ENCODE data around the gene PICALM. TPM values are rescaled to one million over a fixed set of nuclear protein-coding genes. Genes with fewer than 3 reads are reported as not detected.
"Not testable (repeated sequence)": the region's sequence is repeated elsewhere in the genome, so short reads cannot be mapped to it uniquely, and the experiment has no call there.

Gene PICALM
- total and polyA plus RNA-seq, 3 donors from 2014 or later: 156 to 237 (median 217) TPM

- Histone ChIP-seq H3K4me1 (no peaks in the 10 kb centered on the region), H3K36me3 (ENCODE audit: low read depth, missing control alignments) (no peaks in the 10 kb centered on the region), H3K4me3 (no peak overlapping the region), H3K9me3 (no peaks in the 10 kb centered on the region), H3K27ac (no peak overlapping the region), H3K27me3 (no peaks in the 10 kb centered on the region)
- intact Hi-C loops (cut with DNase I; ENCODE audit: low total_unique reads): no loop called here
- 84 to 88% methylated on average over 11 of the region's 11 CpGs for WGBS, 2 donors
- TF ChIP-seq CTCF (IDR thresholded peaks at IDR 0.05) (no peak), POLR2A (IDR thresholded peaks at IDR 0.05) (no peak)
- DNase-seq: no peak
These were observed 138.0 kb downstream of the PICALM start for GRCh38 chr11:85930879-85931366.

- WGBS, 2 donors: 82 to 94% methylated on average over 2 of the region's 2 CpGs
These were observed 142.2 kb downstream of the PICALM start for GRCh38 chr11:85926653-85927214.

GRCh38 chr11:85923455-85923854 lies 145.4 kb downstream of the PICALM start:
- no peak for DNase-seq
- no peaks in the 10 kb centered on the region for H3K9me3 ChIP-seq
- H3K4me3 ChIP-seq: no peak overlapping the region
- H3K27ac ChIP-seq: no peak overlapping the region
- no peaks in the 10 kb centered on the region for H3K36me3 ChIP-seq (ENCODE audit: low read depth, missing control alignments)
- TF ChIP-seq CTCF (IDR thresholded peaks at IDR 0.05) (no peak), POLR2A (IDR thresholded peaks at IDR 0.05) (no peak)
- H3K27me3 ChIP-seq: no peaks in the 10 kb centered on the region
- no peaks in the 10 kb centered on the region for H3K4me1 ChIP-seq
- WGBS, 2 donors: 84 to 95% methylated on average over 1 of the region's 1 CpG
- intact Hi-C loops (cut with DNase I; ENCODE audit: low total_unique reads): no loop called here

More at GRCh38 chr11:85926653-85927214, 142.2 kb downstream of the PICALM start:
- H3K4me3 ChIP-seq; DNase-seq; H3K9me3 ChIP-seq; H3K27me3 ChIP-seq; H3K4me1 ChIP-seq; H3K27ac ChIP-seq; intact Hi-C loops (cut with DNase I; ENCODE audit: low total_unique reads); H3K36me3 ChIP-seq (ENCODE audit: low read depth, missing control alignments): not testable (repeated sequence)

GRCh38 chr11:85922367-85922766 lies 146.5 kb downstream of the PICALM start:
- Histone ChIP-seq H3K27ac (no peak overlapping the region), H3K27me3 (no peaks in the 10 kb centered on the region), H3K9me3 (no peaks in the 10 kb centered on the region), H3K4me3 (no peak overlapping the region), H3K36me3 (ENCODE audit: low read depth, missing control alignments) (no peaks in the 10 kb centered on the region), H3K4me1 (no peaks in the 10 kb centered on the region)
- no peak for DNase-seq
- 94 to 100% methylated on average over 1 of the region's 1 CpG for WGBS, 2 donors
- intact Hi-C loops (cut with DNase I; ENCODE audit: low total_unique reads): no loop called here
- TF ChIP-seq CTCF (IDR thresholded peaks at IDR 0.05) (no peak), POLR2A (IDR thresholded peaks at IDR 0.05) (no peak)

GRCh38 chr11:85918910-85919794 lies 149.7 kb downstream of the PICALM start:
- H3K27me3 ChIP-seq: no peaks in the 10 kb centered on the region
- intact Hi-C loops (cut with DNase I; ENCODE audit: low total_unique reads): no loop called here
- no peak for DNase-seq
- no peaks in the 10 kb centered on the region for H3K4me1 ChIP-seq
- H3K9me3 ChIP-seq: no peaks in the 10 kb centered on the region
- no peak for TF ChIP-seq POLR2A (IDR thresholded peaks at IDR 0.05)
- no peak for TF ChIP-seq CTCF (IDR thresholded peaks at IDR 0.05)
- WGBS, 2 donors: 86 to 90% methylated on average over 4 of the region's 4 CpGs
- H3K27ac ChIP-seq: no peak overlapping the region
- no peak overlapping the region for H3K4me3 ChIP-seq
- no peaks in the 10 kb centered on the region for H3K36me3 ChIP-seq (ENCODE audit: low read depth, missing control alignments)

Data from testis (tissue), 3 donors.